HG02610 (cell line): ENCODE measurements around the gene MROH8.
"Not testable (repeated sequence)": the region's sequence is repeated elsewhere in the genome, so short reads cannot be mapped to it uniquely, and the experiment has no call there.

Experiments
- ATAC-seq: cut with Tn5 transposase; IDR thresholded peaks from one replicate; pipeline ENCODE4 v1.9.1; 2021; ENCODE audit warnings: mild to moderate bottlenecking, moderate library complexity; ENCODE audit not compliant: unreplicated experiment

Gene MROH8

DNA sequence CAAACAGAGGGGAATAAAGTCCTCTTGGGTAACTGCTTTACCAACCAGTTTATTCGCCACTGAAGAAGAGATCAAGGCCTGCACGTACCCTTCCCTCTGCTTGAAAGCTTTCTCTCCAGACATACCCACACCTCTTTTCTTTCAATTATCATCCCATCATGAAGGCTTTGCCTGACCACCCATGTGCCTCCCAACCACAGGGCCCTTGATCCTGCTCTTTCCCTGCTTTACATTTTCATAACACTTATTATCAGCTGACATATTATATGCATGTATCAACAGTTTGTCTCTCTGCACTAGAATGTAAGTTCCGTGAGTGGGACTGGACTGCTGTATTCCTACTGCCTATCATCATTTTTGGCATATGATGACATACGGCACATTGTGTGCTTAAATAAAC is 21.1 kb downstream of the MROH8 start:
- no peak for ATAC-seq

DNA sequence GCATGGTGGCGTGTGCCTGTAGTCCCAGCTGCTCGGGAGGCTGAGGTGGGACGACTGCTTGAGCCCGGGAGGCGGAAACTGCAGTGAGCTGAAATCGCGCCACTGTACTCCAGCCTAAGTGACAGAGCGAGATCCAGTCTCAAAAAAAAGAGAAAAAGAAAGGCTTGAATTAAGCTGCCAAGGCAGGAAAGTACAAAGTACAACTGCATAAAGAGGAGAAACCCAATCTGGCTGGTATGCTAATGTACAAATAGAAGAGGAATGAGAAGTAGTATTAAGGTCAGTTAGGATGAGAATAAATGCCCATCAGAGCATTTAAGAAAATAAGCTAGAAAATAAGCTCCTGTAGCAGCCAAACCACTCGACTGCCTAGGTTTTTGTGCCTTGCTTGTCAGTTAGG is 23.4 kb downstream of the MROH8 start:
- ATAC-seq, result no peak

DNA sequence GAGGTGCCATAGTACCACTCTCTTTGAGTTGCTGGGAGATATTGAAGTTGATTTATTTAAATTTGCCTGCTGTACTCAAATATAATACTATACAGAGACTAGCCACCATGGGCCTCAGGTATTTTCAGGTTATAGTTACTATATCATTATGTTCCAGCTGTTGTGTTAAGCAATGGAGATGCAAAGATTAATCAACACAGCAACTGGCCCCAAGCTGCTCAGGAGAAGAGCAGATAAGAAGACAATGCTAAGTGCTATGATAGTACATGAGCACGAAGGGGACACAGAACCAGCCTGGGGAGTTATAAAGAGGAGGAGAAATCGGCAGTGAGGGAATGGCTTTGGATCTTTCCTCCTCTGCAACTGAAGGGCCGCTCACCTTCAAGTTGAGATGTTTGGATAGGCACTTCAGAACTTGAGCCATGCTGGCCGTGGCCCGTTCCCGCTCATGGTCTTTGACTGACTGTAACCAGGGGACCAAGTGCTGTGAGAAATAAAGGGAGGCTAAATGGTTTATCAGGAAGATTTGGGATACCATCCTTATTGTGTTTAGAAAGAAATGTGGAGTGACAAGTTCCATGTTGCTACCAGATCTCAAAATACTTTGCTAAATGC is 24.6 kb downstream of the MROH8 start:
- no peak for ATAC-seq

DNA sequence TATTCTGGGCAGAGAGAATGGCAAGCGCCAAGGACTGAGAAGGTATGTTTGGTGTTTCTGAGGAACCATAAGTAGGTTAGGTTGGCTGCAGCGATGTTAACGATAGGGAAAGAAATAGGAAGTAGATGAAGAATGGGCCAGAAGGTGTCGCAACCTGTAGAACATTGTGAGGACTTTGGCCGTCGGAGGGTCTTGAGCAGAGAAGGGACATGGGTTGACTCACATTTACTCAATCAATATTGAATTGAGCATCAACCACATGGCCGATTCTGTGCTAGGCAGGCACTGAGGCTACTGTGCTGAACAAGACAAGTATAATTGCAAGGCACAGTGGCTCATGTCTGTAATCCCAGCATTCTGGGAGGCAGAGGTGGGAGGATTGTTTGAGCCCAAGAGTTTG is 27.1 kb downstream of the MROH8 start:
- ATAC-seq, result no peak

DNA sequence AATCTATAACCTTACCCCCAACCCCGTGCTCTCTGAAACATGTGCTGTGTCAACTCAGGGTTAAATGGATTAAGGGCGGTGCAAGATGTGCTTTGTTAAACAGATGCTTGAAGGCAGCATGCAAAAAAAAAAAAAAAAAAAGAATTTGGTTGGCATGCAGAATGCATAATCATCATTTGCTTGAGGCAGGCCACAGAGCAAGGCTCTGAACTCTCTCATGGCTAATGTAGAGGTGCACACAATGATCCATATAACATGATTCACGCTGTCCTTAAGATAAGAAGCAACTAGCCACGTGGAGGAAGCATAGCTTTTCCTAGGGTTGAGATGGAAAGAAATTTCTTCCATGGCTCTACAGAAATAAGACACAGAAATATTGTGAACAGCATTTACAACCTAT is 27.8 kb downstream of the MROH8 start:
- no peak for ATAC-seq

DNA sequence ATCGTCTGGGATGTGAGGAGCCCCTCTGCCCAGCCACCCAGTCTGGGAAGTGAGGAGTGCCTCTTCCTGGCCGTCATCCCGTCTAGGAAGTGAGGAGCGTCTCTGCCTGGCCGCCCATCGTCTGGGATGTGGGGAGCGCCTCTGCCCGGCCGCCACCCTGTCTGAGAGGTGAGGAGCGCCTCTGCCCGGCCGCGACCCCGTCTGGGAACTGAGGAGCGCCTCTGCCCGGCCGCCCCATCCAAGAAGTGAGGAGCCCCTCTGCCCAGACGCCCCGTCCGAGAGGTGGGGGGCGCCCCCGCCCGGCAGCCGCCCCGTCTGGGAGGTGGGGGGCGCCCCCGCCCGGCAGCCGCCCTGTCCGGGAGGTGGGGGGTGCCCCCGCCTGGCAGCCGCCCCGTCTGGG is 28.5 kb downstream of the MROH8 start:
- not testable (repeated sequence) for ATAC-seq

DNA sequence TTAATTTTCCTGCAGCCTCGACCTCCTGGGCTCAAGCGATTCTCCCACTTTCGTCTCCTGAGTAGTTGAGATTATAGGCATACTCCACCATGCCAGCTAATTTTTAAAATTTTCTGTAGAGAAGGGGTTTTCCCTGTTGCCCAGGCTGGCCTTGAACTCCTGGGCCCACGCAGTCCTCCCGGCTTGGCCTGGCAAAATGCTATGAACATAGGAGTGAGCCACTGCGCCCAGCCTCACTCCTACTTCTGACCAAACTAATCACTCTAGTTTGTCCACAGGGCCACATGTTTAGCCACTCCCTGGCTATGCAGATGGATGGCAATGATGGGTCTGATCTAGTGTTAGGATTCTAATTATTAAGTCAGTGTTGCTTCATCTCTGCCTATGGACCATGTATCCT is 32.1 kb downstream of the MROH8 start:
- ATAC-seq, result no peak

DNA sequence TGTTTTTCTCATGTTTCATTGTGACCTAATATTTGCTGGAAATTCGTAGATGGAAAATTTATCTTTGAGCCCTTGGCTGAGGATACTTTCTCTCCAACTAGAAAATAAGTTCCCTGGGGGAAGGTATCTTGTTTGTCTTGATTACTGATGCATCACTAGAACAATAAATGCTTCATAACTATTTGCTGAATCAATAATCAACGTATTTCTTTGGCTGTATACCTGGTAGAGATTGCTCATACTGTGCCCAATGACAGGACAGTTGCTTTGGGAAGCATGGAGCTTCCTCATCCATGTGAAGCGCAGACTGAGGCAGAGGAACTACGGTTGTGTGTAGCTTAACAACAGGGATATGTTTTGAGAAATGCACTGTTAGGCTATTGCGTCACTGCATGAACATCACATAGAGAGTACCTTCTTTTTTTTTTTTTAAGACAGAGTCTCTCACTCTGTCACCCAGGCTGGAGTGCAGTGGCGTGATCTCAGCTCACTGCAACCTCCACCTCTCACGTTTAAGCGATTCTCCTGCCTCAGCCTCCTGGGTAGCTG is 34.4 kb downstream of the MROH8 start:
- no peak for ATAC-seq

DNA sequence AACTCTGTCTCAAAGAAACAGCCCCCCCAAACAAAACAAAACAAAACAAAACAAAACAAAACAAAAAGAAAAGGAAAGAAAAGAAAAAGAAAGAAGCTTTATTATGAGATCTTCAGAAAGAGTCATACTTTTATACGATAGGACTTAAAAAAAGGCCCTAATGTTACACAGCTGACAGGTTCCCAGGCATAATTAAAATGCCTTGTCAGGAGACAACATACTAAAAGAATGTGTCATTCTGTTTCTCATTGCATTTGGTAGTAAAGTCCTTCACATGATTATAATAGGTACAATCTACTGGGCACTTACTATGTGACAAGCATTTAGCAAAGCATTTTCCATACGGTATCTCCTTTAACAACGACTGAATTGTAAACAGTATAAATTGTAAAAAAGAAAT is 36.6 kb downstream of the MROH8 start:
- no peak for ATAC-seq

DNA sequence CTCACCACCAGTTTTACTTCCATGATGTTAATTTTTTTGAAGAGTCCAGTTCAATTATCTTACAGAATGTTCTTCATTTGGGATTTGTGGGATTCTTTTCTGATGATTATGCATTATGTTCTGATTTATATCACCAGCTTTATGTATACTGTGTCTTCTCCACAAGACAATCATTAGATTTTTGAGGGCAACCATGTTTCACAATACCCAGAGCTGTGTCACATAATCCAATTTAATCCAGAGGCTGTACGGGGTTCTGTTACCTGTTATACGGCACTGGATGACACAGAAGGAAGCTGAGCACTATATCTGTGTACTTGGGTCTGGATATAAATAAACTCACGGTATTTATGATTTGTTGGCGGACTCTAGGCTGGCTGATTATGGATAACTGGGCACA is 41.8 kb downstream of the MROH8 start:
- no peak for ATAC-seq

DNA sequence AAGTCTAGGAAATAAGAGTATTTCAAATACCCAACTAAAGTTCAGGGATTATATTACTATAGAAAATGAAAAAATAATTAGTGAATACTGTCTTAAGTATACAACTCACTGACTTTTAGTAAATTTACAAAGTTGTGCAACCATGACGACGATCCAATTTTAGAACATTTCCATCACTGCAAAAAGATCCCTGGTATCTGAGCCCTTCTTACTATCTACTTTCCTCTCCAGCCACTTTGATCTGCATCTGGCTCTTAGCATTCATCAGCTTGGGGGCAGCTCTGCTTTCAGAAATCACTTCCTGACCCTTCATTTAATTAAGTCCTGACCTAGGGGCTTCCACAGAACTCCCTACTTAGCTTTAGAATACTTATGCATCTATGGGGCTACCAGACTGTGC is 45.4 kb downstream of the MROH8 start:
- no peak for ATAC-seq

DNA sequence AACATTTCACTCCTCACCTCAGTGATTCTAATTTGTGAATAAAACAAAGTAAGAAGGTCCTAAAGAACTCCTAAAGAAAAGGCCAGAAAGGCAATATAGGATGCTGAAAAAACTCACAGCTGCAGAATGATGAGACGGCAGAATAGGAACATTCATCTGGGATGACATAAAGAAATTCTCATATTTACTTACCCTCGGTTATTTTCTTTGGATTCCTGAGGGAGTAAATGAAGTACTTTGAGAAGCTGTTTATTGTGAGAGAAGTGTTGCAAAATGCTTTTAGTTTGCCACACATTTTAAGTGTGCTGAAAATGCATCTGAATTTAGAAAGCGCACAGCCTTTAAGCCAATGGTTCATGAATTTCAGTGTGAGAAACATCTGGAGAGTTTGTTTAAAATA is 47.9 kb downstream of the MROH8 start:
- no peak for ATAC-seq

DNA sequence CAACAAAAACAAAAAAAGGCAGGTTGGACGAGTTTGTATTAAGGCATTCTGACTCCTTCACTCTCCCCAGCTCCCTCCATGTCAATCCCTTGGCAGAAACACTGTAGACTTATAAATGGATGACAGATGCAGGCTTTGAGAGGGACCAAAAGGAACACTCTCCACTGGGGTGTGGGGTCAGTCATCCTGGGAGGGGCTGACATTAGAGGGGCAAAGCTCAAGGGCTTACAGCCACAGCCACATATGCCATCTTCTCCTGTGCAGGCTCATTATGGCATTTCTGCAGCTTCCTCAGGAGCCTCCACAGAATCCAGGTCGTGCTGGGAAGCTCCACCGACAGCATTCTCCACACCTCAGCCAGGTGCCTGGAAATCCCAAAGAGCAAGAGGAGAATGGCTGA is 50.5 kb downstream of the MROH8 start:
- ATAC-seq, result no peak

DNA sequence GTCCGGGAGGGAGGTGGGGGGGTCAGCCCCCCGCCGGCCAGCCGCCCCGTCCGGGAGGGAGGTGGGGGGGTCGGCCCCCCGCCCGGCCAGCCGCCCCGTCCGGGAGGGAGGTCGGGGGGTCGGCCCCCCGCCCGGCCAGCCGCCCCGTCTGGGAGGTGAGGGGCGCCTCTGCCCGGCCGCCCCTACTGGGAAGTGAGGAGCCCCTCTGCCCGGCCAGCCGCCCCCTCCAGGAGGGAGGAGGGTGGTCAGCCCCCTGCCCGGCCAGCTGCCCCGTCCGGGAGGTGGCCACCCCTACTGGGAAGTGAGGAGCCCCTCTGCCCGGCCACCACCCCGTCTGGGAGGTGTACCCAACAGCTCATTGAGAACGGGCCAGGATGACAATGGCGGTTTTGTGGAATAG is 53.1 kb downstream of the MROH8 start:
- not testable (repeated sequence) for ATAC-seq

DNA sequence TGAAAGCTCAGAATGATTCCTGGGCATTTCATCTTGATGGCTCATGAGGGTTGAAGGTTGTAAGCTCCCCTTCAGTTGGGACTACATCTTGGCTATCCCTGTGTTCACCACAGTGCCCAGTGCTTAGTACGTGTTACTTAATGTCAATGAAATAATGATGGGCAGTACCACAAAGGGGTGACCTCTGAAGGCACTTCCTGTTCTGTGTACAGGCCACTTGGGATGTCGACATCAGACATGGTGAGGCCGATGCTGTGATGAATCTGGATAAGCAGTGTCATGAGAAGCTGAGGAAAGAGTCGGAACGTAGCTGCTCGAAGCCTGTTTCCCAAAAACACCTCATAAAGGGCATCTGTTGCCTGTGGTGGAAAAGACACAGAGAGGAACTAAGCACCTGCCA is 55.9 kb downstream of the MROH8 start:
- no peak for ATAC-seq

DNA sequence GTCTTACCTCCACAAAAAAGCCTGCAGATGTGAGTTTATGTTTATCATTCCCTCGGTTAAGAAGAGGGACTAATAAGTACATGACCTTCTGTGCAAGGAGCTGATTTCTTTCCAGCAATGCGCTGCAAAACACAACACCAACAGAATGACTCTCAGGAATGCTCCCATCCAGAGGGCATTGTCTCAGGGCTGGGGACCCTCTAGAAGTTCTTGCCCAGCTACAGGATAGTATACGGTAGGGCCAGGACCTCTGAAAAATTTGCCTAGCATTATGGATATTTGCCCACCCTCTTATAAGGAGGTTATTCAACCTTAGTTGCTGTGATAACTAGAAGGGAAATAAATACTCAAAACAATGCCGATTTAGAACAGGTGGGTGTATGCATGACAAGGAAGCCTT is 58.9 kb downstream of the MROH8 start:
- ATAC-seq, result no peak

DNA sequence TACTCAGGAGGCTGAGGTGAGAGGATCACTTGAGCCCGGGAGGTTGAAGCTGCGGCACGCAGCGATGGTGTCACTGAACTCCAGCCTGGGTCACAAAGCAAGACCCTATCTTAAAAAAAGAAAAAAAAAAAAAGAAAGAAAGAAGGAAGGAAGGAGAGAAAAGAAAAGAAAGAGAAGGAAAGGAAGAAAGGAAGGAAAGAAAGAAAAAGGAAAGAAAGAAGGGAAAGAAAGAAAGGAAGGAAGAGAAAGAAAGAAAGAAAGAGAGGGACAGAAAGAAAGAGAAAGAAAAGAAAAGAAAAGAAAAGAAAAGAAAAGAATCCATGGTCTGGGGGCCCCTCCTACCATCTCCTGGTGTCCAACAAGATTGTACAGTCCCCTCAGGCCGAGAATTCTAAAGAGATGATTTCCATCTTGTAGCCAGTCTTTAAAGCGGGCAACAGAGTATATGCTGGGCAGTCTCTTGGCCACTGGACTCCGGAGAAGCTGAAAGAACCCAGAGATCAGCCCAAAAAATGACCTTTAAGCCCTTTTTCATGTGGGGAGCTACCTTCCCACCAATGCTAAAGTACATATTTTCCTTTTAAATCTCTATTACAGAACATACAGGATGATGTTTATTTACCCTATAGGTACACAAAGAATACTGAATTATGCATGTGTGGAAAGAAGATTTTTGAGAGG is 59.9 kb downstream of the MROH8 start:
- no peak for ATAC-seq

DNA sequence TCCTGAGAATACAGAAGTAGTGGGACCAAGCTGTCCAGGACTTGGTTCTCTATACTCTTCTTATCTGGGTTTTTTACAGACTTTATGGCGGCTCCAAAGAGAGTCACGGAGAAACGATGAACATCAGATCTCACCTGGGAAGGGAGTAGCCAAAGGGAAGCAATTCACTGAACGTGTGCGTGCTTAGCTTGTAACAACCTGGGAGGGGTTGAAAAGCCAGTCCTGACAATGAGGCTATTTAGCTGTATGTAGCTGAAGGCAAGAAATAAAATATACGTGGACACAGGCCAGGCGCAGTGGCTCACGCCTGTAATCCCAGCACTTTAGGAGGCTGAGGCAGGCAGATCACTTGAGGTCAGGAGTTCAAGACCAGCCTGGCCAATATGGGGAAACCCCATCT is 65.3 kb downstream of the MROH8 start:
- ATAC-seq, result no peak

DNA sequence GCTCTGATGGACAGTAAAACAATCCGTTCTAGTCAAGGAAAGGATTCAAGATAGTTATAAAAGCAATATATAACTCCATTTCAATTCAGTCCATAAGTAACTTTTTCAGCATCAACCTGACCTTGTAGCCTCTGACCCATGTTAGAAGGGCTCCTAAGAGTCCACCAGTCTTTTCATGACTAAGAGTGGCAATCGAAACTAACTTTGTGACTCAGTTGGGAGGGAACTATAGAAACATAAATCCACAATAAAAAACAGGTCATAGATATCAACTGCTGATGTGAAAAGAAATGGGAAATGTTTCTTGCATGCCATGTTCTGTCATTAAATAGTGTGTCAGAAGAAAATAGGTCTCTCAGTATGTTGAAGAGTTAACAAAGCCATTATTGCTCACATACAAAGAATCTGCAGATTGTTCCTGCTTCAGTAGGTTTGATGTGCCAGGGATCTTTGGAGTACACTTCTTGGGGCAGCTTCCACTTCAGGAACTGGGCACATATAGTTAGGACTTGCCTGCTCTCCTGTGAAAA is 67.4 kb downstream of the MROH8 start:
- ATAC-seq, result no peak

DNA sequence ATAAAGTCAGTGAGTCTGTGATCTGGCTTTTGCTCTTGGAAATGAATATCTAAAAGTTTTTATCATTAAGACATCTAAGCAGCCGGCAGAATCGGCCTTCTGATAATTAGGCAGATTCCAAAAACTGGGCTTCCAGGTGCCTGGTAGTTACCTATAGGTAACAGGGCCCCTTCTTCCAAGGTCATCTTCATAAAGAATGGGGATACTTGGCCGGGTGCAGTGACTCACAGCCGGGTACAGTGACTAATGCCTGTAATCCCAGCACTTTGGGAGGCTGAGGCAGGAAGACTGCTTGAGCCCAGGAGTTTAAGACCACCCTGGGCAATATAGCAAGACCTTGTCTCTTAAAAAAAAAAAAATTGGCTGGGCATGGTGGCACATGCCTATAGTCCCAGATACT is 70.7 kb downstream of the MROH8 start:
- ATAC-seq, result no peak

DNA sequence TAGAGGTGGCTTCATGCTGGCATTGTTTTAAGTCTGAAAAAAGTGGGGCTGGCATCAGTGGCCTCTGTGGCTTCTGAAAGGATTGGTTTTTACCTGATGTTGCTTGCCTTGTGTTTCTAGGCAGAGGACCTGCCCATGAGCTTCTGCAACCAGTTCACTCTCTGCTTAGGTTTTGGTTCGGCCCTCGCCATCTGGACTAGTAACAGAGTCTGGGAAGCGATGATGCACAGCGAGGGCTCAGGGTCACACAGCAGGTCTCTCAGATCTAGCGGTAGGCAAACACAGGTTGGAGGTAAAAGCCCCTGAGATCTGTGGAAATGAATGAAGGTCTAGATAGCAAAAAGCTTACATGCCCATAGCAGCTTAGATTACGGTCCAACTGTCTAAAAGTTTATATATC is 76.8 kb downstream of the MROH8 start:
- no peak for ATAC-seq

DNA sequence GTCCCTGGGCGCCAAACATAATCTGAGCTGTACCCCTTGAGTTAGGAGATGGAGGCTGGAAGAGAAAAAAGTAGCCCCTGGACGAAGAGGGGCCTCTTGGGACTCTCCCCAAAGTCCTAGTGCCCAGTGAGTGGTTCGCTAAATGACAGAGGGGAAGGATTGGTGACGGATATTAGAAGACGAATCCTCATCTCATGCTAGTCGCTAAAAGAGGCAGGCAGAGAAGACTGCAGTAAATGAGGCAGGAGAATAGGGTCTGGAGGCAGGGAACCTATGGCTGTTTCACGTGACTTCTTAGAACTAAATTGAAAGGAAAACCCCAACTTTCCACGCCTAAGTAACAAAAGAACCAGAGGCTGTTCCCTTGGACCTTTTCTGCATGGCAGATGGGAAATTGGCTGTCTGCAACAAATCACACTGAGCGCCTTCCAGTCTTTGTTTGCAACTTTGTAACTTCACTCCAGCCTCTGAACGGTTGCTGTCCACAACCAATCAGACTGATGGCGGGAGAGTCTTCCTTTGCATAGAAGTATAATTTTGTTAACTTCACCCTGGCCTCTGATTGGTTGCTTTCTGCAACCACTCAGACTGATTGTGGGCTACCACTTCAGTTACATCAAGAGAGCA is 82.8 kb downstream of the MROH8 start:
- ATAC-seq, result no peak
